HepG2 (cell line): ENCODE data around the gene C1orf35. TPM values are rescaled to one million over a fixed set of nuclear protein-coding genes. Genes with fewer than 3 reads are reported as not detected.

Source experiments
- ATAC-seq: fragments of 200-7000 bp; cut with Tn5 transposase; 3 replicates; pipeline ENCODE4 v1.9.1; 2020; ENCODE audit warnings: mild to moderate bottlenecking, moderate library complexity
- BruUV-seq: library from RNA; stranded (reverse); fragments of 400-500 nt; replicated peaks from 2 replicates; lab custom pipeline; 2021; lab: Mats Ljungman, UMichigan
- CTCF ChIA-PET: fragments of 300-600 bp; formaldehyde crosslinking; extraction: SDS; loops from one replicate; lab custom pipeline; 2021; ENCODE audit warnings: low total read pairs, inconsistent platforms, low intra/inter-chr PET ratio; lab: Yijun Ruan, JAX
- POLR2A ChIA-PET: fragments of 350-600 bp; sonication (Branson Sonifier 250); formaldehyde crosslinking; loops from one replicate; lab custom pipeline; 2020; ENCODE audit warnings: antibody characterized with exemption, inconsistent platforms; lab: Yijun Ruan, JAX
- DNase-seq: peaks from one replicate; pipeline ENCODE4 v3.0.0-alpha.2; 2015; ENCODE audit warnings: low spot score
- FAIRE-seq: peaks from 3 replicates; lab custom pipeline; 2011; peaks lifted over from hg19 to GRCh38; lab: Jason Lieb, UNC
- H2AFZ ChIP-seq: one replicate; pipeline ENCODE4 v1.6.1; 2011; ENCODE audit warnings: low read length, inconsistent platforms
- H3K27ac ChIP-seq: fragments of 300-600 bp; 3 replicates; pipeline ENCODE4 v1.8.0; 2011; ENCODE audit warnings: mixed run types, mild to moderate bottlenecking, mixed read lengths, low read length, inconsistent platforms; ENCODE audit not compliant: insufficient read depth; ENCODE audit errors: extremely low read length
- H3K27me3 ChIP-seq, 2 experiments: fragments of 200-600 bp in 1 of 2; 2 replicates in 1 of 2; 3 replicates in 1 of 2; pipeline versions ENCODE4 v1.6.0 to v1.8.0; 2011; ENCODE audit warnings: low read length in 2 of 2, mild to moderate bottlenecking in 2 of 2, moderate library complexity in 2 of 2, inconsistent platforms in 1 of 2; ENCODE audit not compliant: insufficient read depth in 2 of 2, control insufficient read depth in 1 of 2
- H3K36me3 ChIP-seq, 2 experiments: fragments of 200-600 bp in 1 of 2; replicated peaks in 1 of 2; 2 replicates in 1 of 2; 3 replicates in 1 of 2; pipeline versions ENCODE4 v1.5.1 to v1.8.0; 2011; ENCODE audit warnings: low read length in 2 of 2, inconsistent platforms in 1 of 2; ENCODE audit not compliant: insufficient read depth in 2 of 2, control insufficient read depth in 1 of 2
- H3K4me1 ChIP-seq: 2 replicates; pipeline ENCODE4 v1.5.1; 2012; ENCODE audit warnings: low read length, inconsistent platforms; ENCODE audit not compliant: insufficient read depth
- H3K4me2 ChIP-seq: 2 replicates; pipeline ENCODE4 v1.6.0; 2011; ENCODE audit warnings: low read depth, low read length, inconsistent platforms
- H3K4me3 ChIP-seq, 3 experiments: fragments of 200-600 bp in 1 of 3; sonication (generic), shearing (Covaris generic) in 1 of 3; replicated peaks in 1 of 3; 2 replicates each; pipeline ENCODE4 v1.5.1; 2011 to 2016; ENCODE audit warnings: low read length in 3 of 3, inconsistent platforms in 2 of 3, low read depth in 2 of 3, mild to moderate bottlenecking in 2 of 3, control low read depth in 1 of 3, mixed read lengths in 1 of 3; ENCODE audit not compliant: insufficient read depth in 1 of 3
- H3K79me2 ChIP-seq: one replicate; pipeline ENCODE4 v1.6.1; 2011; ENCODE audit warnings: low read length, inconsistent platforms; ENCODE audit not compliant: insufficient read depth
- H3K9ac ChIP-seq: 2 replicates; pipeline ENCODE4 v1.6.0; 2011; ENCODE audit warnings: mild to moderate bottlenecking, low read depth, low read length, inconsistent platforms; ENCODE audit not compliant: insufficient read depth
- H3K9me3 ChIP-seq: 2 replicates; pipeline ENCODE4 v1.5.1; 2012; ENCODE audit warnings: mild to moderate bottlenecking, low read length
- H4K20me1 ChIP-seq: 2 replicates; pipeline ENCODE4 v1.6.0; 2011; ENCODE audit warnings: inconsistent platforms, mild to moderate bottlenecking, low read length, moderate library complexity; ENCODE audit not compliant: insufficient read depth
- AGO1 ChIP-seq: fragments of 200-400 bp; formaldehyde crosslinking; IDR thresholded peaks from 2 replicates; pipeline ENCODE4 v1.6.1; 2017; ENCODE audit warnings: mild to moderate bottlenecking, low read depth, low read length, moderate library complexity; ENCODE audit not compliant: poor library complexity, severe bottlenecking
- FOXM1 ChIP-seq: sonication (generic); formaldehyde crosslinking; IDR thresholded peaks from 2 replicates; pipeline ENCODE4 v1.5.0; 2020; ENCODE audit warnings: missing genetic modification reagents
- HOXA3 ChIP-seq: sonication (generic); formaldehyde crosslinking; IDR thresholded peaks from 2 replicates; pipeline ENCODE4 v1.5.0; 2020; ENCODE audit warnings: missing genetic modification reagents
- LBX2 ChIP-seq: sonication (generic); formaldehyde crosslinking; IDR thresholded peaks from 2 replicates; pipeline ENCODE4 v1.5.0; 2020; ENCODE audit warnings: missing genetic modification reagents, mild to moderate bottlenecking, borderline replicate concordance
- PATZ1 ChIP-seq: sonication (generic); formaldehyde crosslinking; IDR thresholded peaks from 2 replicates; pipeline ENCODE4 v1.4.0; 2020; ENCODE audit warnings: missing genetic modification reagents
- PAX8 ChIP-seq: sonication (generic); formaldehyde crosslinking; IDR thresholded peaks from 2 replicates; pipeline ENCODE4 v1.8.0; 2022; ENCODE audit warnings: mild to moderate bottlenecking, missing genetic modification reagents, borderline replicate concordance
- PLRG1 ChIP-seq: fragments of 450-650 bp; conservative IDR thresholded peaks from 2 replicates; pipeline ENCODE4 v1.6.1; 2016
- THAP11 ChIP-seq: IDR thresholded peaks from 2 replicates; pipeline ENCODE4 v1.6.1; 2016; ENCODE audit warnings: missing biosample characterization, missing genetic modification reagents
- ZNF136 ChIP-seq: sonication (generic); formaldehyde crosslinking; IDR thresholded peaks from 2 replicates; pipeline ENCODE4 v1.8.1; 2022; ENCODE audit warnings: low read depth, mild to moderate bottlenecking, moderate library complexity, missing genetic modification reagents
- ZNF274 ChIP-seq: sonication (generic); formaldehyde crosslinking; IDR thresholded peaks from 2 replicates; pipeline ENCODE4 v1.5.1; 2020; ENCODE audit warnings: mild to moderate bottlenecking, missing genetic modification reagents
- ZNF318 ChIP-seq: sonication (generic); formaldehyde crosslinking; IDR thresholded peaks from 2 replicates; pipeline ENCODE4 v1.4.0; 2020; ENCODE audit warnings: mild to moderate bottlenecking, missing genetic modification reagents
- ZNF331 ChIP-seq: sonication (generic); formaldehyde crosslinking; IDR thresholded peaks from 2 replicates; pipeline ENCODE4 v1.4.0; 2020; ENCODE audit warnings: missing genetic modification reagents
- ZNF569 ChIP-seq: sonication (generic); formaldehyde crosslinking; IDR thresholded peaks from 2 replicates; pipeline ENCODE4 v1.5.0; 2020; ENCODE audit warnings: mild to moderate bottlenecking, missing genetic modification reagents, moderate library complexity, borderline replicate concordance
- WGBS: methylation state at CpG from one replicate; pipeline ENCODE4 v1.1.6; 2017; ENCODE audit warnings: low lambda C conversion rate; 5-methylcytosine and 5-hydroxymethylcytosine counted together
- in situ Hi-C: cut with HindIII; loops from 2 replicates; pipeline ENCODE4 v1.10.0; 2017; ENCODE audit warnings: low pct_unique_long_range_greater_than_20kb; ENCODE audit not compliant: extremely low pct_ligation_motif_present
- intact Hi-C: fragments of 100-400 bp; cut with micrococcal nuclease; formaldehyde crosslinking; loops from one replicate; pipeline ENCODE4 v1.10.0; 2022; ENCODE audit not compliant: unreplicated experiment
- polyA plus RNA-seq, 8 experiments: library from polyadenylated mRNA; depleted of rRNA in 3 of 8; stranded (reverse) in 7 of 8; unstranded in 1 of 8; fragments of >200 nt; fragmentation: Illumina TruSeq in 4 of 8; extraction: Trizol in 4 of 8; gene quantifications; 2 replicates each; pipeline versions ENCODE4 v1.2.1 to v1.2.3, GENCODE V29; 2011 to 2016; ENCODE audit warnings: low read depth in 4 of 8, missing spikeins in 1 of 8, mixed read lengths in 1 of 8; ENCODE audit not compliant: insufficient read depth in 1 of 8
- total RNA-seq, 5 experiments: library from RNA; depleted of rRNA; stranded (reverse); fragments of >200 nt; fragmentation: Illumina TruSeq; extraction: Trizol; gene quantifications; 2 replicates each; pipeline ENCODE4 v1.2.3, GENCODE V29; 2016; ENCODE audit warnings: low read depth in 1 of 5

C1orf35 gene
- total and polyA plus RNA-seq, 2 of the 13 experiments (the other 11 are each of a cell fraction or from before 2014, with no cell fraction given), result 8.1 to 19.3 TPM

- no peak overlapping the region for H2AFZ ChIP-seq
- H3K36me3 ChIP-seq, result no peaks in the 10 kb centered on the region
- no peak overlapping the region for H3K4me2 ChIP-seq
- POLR2A ChIA-PET, result no interaction called here
- no peak overlapping the region for H3K9ac ChIP-seq
- in situ Hi-C loops, result no loop called here
- H3K79me2 ChIP-seq, result no peaks in the 10 kb centered on the region
- peaks cover 11 to 27% of the 10 kb centered on the region in 2 experiments; a peak in 4 of 5 replicates for H3K27me3 ChIP-seq
- no TSS peak for BruUV-seq
- no peak overlapping the region for H3K4me3 ChIP-seq
- intact Hi-C loops, result no loop called here
- H3K9me3 ChIP-seq, result no peaks in the 10 kb centered on the region
- ATAC-seq (peak; percentile 12; the same call in 2 of the 3 replicates), DNase-seq (no peak), FAIRE-seq (no peak)
- H3K4me1 ChIP-seq, result no peaks in the 10 kb centered on the region
- H4K20me1 ChIP-seq, result no peaks in the 10 kb centered on the region; the same call in 1 of the 2 replicates
- WGBS, result 14% methylated on average over 6 of the region's 7 CpGs
- H3K27ac ChIP-seq, result no peak overlapping the region
- CTCF ChIA-PET, result no interaction called here
- no peak for TF ChIP-seq THAP11
- TF ChIP-seq ZNF274 (CRISPR knock-in tag), result no peak
- no peak for TF ChIP-seq FOXM1 (CRISPR knock-in tag)
- no peak for TF ChIP-seq AGO1
- TF ChIP-seq ZNF331 (CRISPR knock-in tag), result no peak
- TF ChIP-seq ZNF136 (CRISPR knock-in tag), result no peak
- TF ChIP-seq HOXA3 (CRISPR knock-in tag), result no peak
- no peak for TF ChIP-seq PAX8
- TF ChIP-seq PLRG1, result no peak
- TF ChIP-seq PATZ1 (CRISPR knock-in tag), result no peak
- TF ChIP-seq ZNF569 (CRISPR knock-in tag), result no peak
- TF ChIP-seq LBX2 (CRISPR knock-in tag), result no peak
- no peak for TF ChIP-seq ZNF318 (CRISPR knock-in tag)
Observed at GRCh38 chr1:228071839-228072657, 31.1 kb downstream of the C1orf35 start.
